COLO668 (cell line): ENCODE results near the gene CRIM1.
"Not testable (repeated sequence)": the region's sequence is repeated elsewhere in the genome, so short reads cannot be mapped to it uniquely, and the experiment has no call there.

Experiments used
- DNase-seq: peaks from one replicate; lab custom pipeline; 2025; ENCODE audit not compliant: unreplicated experiment; lab: John Stamatoyannopoulos, UW

The CRIM1 gene, protein sequence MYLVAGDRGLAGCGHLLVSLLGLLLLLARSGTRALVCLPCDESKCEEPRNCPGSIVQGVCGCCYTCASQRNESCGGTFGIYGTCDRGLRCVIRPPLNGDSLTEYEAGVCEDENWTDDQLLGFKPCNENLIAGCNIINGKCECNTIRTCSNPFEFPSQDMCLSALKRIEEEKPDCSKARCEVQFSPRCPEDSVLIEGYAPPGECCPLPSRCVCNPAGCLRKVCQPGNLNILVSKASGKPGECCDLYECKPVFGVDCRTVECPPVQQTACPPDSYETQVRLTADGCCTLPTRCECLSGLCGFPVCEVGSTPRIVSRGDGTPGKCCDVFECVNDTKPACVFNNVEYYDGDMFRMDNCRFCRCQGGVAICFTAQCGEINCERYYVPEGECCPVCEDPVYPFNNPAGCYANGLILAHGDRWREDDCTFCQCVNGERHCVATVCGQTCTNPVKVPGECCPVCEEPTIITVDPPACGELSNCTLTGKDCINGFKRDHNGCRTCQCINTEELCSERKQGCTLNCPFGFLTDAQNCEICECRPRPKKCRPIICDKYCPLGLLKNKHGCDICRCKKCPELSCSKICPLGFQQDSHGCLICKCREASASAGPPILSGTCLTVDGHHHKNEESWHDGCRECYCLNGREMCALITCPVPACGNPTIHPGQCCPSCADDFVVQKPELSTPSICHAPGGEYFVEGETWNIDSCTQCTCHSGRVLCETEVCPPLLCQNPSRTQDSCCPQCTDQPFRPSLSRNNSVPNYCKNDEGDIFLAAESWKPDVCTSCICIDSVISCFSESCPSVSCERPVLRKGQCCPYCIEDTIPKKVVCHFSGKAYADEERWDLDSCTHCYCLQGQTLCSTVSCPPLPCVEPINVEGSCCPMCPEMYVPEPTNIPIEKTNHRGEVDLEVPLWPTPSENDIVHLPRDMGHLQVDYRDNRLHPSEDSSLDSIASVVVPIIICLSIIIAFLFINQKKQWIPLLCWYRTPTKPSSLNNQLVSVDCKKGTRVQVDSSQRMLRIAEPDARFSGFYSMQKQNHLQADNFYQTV

DNA sequence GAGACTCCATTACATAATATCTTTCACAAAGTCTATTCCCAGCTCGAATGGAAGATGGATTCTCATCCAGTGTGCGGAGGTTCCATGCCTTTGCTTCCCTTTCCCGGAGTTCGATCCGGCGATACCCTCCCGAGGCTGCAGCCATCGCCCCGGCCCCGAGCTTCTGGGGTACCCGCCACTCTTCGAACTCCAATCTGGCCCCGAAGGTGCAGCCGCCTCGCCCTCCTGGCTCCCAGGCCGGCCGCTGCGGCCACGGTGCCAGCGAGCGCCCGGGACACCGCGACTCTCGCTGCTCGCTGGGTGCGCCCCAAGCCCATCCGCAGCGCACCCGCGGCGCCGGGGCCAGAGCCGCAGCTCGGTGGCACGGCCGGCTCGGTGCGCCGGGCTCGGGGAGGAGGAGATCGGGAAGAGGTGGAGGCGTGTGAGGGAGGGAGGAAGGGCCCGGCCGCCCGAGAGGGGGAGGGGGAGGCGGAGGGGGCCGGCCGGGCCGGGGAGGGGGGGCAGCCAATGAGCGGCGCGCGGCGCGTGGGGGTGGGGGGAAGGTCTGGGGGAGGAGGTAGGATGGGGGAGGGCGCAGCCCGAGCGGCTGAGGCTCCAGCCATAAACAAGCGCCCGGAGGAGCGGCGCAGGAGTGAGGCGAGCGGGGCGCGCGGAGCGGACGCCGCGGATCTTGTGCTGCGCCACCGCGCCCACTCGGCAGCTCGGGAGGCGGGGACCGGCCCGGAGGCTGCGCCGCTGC, at the start of gene CRIM1:
Gene CRIM1 (plus strand): TSS at position 628 of the 739 bp plus-strand sequence. CDS start 515 bp downstream, outside the sequence.
- peak; percentile 82 for DNase-seq

DNA sequence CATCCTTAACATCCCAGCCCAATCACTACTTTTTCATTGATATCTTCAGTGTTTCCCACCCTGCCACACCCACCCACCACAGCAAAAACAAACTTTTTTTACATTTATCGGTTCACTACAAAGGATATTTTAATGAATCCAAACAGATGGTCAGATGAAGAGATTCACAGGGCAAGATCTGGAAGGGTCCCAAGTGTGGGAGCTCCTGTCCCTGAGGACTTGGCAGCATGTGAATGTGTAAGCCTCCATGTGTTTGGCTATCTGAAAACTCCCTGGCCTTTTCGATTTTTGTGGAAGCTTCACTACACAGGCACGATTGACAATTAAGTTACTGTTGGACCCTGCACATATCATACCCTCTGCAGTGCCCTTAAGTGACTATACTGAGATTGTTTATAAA, 48.1 kb upstream of the CRIM1 start:
- DNase-seq: no peak

DNA sequence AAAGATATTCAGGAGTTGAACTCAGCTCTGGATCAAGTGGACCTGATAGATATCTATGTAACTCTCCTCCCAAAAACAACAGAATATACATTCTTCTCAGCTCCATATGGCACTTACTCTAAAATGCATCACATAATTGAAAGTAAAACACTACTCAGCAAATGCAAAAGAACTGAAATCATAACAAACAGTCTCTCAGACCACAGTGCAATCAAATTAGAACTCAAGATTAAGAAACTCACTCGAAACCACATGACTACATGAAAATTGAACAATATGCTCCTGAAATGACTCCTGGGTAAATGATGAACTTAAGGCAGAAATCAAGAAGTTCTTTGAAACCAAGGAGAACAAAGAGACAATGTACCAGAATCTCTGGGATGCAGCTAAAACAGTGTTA, 45.1 kb upstream of the CRIM1 start:
- DNase-seq: not testable (repeated sequence)

DNA sequence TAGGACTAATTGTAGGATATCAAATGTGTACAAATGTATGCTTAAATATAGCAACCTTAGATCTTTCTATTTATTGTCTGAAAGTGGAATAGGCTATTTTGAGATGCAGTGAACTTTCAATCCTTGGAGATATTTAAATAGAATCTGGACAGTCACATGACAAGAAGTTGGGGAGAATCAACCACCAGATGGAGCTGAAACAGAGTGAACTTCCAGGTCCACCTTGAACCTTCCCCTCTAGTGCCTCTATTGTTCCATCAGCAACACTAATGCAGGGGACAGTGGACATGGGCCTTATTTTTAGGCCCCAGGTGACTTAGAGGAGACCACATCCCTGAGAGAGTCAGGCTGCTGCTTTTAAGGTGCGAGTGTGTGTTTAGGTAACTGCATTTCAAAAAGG, 37.0 kb upstream of the CRIM1 start:
- DNase-seq: no peak

DNA sequence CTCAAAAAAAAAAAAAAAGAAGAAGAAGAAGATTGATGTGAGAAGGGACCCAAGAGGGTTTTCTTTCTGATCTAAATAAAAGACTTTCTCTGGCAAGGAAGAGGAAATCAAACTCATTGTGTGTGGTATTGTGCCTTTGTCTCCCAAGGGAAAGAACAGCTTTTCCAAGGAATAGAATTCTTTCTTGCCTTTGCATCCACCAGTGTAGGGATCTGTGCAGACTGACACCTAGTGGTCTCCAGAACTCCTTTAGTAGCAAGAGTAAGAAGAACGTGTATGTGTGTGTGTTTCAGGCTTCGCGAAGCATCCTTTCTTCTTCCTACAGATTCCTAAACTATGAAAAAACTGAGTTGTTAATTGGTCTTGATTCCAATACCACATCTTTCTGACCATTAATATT, 33.5 kb upstream of the CRIM1 start:
- DNase-seq: no peak

DNA sequence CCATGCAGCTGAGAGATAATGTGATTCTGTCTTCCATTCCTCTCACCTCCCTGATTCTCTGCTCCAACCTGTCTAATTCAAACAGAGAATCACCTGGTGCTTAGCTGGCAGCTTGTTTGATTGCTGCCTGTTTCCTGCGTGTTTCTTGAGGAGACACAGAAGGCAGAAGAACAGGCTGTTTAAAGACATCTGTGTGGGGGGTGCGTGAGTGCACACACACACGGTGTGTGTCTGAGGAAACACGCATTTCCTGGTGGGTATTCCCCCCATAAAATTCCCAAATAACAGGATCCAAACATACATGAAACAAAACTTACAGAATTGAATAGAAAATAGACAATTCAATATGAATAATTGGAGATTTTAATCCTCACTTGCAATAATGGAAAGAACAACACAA, 29.3 kb upstream of the CRIM1 start:
- DNase-seq: no peak

DNA sequence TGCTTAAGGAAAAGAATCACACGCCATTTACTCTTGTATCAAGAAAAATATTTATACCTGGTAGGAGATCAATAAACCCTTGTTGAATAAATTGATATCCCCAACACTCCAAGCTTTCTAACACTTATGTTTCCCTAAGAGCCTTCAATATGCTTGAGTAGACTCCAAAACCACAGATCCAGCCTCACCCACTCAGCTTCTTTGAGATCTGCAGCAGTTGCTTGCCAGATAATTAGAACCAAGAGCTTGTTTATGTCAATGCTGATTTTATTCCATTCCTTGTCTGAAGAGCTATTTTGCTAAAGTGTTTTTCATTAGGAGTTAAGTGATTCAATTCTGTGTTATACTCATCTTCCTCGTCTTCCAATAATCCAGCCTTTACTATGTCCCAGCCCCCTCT, 26.3 kb upstream of the CRIM1 start:
- no peak for DNase-seq

DNA sequence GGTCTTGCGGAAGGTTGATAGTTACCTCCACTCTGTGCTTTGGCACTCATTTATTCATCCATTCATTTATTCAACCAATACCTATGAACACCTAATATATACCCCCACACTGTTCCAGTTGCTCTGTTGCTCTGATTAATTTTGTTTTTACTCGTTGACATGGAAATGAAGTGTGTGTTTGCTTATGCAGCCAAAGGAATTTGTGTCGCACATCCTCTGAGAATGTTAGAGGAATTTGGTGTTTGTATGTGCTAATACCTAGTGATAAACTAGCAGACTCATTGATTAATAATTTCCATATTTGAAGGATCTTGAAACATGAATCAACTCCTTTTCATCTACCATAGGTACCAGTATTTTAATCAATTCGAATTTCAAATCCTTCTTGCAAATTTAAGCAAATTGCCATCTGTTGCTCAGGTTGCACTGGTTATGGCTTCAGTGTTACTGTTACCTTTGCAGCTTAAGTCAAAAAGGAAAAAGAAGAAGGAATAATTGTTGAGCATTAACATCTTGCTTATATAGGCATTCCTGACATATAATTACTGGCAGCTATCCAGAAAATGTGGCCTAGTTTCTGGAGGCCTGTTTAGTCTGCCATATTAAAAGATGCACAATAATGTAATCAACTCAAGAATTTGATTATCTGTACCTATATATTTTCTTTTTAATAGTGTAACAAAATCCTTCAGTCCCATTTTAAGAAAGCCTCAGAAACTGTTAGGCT, 25.7 kb upstream of the CRIM1 start:
- DNase-seq: no peak

DNA sequence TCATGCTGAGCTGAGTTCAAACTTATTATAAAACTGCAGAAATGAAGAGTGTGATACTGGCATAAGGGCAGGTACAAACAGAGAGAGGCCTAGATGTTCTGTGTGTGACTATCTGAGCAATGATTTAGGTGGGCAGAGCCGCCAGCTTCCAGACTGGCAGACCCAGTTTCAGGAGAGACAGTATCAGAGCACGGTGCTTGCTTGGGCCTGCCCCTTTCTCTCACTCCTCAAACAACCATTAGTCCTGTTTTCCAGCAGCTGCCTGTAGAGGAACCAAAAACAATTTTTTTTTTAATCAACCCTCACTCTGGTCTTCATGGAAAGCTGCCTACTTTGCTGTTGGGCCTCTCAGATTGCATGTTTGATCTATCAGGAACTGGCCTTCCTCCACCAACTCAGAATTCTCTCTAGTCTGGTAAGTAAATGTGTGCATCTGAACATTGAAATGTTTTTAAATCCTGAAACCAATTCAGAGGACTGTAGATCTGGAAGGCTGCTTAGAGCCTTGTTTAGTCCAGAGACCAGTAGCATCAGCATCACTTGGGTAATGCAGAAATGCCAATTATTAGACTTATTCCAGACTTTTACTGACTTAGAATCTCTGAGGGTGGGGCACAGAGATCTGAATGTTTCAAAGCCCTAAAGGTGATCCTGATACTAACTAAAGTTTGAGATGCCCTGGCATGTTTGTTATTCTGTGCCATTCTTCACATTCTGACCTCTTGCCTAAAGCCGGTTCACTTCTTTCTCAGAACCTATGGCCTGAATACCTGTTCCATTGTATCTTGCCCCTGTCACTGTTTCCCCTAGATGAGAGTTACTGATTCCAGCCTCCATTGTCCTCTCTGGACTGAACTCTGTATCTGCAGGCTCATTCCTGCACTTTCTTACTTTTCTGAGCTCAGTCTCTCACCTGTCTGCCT, 24.8 kb upstream of the CRIM1 start:
- no peak for DNase-seq

DNA sequence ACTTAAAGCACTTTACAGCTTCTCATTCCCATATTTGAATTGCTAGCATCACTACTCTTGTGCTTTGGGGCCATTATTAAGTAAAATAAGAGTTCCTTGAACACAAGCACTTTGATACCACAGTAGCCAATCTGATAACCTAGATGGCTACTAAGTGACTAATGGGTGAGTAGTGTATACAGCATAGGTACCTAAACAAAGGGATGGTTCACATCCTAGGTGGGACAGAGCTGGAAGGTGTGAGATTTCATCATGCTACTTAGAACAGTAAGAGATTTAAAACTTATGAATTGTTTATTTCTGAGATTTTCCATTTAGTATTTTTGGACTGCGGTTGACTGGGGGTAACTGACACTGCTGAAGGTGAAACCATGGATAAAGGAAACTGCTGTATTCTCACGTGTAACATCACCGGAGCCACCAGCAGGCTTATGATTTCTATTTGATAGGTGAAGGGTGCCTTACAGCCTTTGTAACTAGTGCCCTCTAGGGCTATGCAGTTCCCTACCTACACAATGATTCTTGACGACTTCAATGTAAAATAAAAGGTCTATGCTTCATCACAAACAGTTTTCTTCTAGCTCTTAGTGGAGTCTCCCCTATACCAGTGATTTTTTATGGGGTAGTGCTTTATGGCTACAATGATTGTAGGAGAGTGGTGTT, 22.1 kb upstream of the CRIM1 start:
- no peak for DNase-seq

DNA sequence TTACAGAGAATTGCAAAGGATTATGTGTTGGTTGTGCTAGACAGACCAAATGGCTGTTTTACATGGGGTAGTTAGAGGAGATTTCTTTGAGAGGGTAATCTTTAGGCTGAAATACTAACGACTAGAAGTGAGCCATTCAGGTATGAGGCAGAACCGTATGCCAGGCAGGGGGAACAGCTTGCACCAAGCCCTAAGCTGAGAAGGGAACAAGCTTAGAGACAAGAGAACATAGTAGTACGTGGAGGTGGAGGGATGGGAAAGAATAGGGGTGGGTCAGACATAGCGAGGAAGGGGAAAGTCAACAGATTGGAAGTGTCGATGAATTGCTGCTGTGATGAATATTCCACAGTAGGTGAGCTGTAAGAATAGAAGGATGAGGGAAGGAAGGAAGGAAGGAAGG, 20.0 kb upstream of the CRIM1 start:
- no peak for DNase-seq

DNA sequence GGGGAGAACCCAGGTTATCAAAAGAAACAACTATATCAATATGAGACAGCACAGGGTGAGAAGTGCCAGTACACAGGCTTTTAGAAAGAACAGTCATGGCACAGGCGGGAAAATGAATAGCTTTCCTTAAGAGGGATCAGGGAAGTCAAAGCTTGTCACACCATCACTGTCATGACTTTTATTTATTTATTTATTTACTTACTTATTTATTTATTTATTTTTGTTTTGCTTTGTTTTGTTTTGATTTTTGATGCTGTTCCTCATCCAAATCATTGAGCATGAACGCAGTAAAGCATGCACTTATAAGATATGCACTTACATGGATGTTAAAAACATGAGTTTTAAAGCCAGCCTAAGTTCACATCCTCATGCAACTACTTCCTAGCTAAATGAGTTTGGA, 19.3 kb upstream of the CRIM1 start:
- no peak for DNase-seq

DNA sequence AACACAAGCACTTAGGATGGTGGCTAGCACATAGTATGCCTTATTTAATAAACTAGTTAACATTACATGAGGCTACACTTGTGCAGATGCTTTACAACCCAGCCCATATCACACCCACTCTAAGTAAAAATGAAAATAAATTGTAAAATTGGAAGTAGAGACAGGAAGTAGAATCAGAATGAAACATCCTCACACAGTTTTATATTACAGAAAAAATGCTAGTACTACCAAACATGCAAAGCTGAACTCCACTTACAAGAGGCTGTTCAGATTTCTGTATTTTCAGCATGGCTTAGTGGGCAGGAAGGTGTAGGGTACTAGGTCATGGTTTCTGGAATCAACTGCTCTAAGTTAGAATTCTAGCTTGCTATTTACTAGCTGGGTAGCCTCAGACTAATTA, 18.2 kb upstream of the CRIM1 start:
- no peak for DNase-seq

DNA sequence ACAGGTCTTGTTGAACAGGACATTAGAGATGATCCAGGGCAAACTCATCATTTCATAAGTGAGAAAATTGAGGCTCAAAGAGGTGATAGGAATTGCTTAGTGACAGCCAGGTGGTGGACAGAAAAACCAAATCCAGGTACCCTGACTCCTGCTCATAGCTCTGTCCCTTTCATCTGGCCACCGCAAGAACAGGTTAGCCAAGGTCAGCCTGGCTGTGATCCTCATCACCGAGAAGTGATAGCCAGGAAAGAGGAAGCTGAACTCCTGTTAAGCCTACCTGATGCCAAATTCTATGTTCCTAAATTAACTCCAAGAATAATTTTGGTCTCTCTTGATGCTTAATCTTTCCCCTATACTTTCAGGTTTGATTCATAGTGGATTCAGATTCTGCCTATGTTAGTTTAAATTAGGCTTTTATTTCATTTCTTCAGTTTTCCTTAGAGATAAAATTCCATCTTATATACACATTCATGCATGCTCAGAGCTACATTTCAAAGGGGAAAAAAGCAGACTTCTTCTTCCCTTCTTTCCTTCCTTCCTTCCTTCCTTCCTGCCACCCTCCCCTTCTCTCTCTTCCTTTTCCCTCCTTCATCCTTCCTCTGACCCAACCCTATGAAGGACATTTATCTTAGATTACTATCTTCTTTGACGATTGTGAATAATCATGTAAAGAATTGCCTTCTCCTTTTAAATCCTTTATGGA, 17.3 kb upstream of the CRIM1 start:
- DNase-seq: no peak

DNA sequence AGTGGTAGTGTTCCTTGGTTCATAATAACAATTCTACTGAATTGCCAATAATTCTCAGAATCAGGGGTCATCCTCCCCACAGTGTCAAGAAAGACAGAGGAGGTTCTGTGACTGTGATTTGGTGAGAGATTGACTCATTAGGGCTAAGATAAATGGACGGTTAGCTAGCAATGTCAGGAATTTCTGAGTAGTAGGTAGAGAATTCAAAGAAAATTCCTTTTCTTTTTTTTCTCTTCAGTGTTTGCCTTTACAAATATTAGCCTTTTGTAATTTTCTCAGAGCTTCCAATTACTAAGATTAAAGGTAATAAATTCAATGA, 16.8 kb upstream of the CRIM1 start:
- no peak for DNase-seq

DNA sequence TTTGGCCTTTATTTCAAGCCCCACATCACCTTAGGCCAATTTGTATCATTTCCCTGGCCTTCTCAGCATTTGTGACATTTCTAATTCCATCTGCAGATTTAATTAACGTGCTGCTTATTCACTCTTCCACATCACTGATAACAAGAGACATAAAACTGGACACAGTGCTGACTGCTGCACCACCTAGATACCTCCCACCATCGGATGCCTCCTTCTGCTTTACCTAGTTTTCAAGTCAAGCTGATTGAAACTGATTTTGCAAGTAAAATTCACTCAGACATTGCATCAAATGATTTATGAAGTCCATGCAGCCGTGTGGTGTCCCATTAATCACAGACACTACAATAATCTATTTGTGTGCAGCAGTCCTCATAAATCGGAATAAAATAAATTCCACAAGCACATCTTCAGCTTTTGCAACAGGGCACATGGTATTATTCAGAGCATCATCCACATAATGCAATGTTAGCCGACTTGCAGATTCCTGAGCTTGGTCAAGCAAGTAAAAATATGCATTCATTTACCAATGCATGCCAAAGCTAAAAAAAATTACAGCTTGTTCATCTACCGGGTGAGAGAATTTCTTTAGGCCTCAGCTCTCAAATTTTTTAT, 15.9 kb upstream of the CRIM1 start:
- DNase-seq: no peak

DNA sequence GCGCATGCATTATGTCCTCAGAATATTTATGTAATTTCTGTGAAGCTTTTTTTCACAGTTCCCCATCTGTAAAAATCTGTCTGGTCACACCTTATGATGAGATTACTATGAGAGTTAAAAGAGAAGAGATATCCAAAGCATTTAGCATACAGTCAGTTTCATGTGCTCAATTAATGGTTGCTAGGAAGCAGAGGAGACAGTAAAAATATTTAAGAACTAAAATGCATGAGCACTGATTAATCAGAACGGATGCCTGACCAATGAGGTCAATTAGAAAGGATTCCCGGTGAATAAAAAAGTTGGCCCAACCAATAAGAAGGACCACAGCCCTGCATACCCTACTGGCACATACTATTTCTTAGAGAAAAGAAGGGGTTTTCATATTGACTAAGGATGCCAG, 12.0 kb upstream of the CRIM1 start:
- DNase-seq: no peak

DNA sequence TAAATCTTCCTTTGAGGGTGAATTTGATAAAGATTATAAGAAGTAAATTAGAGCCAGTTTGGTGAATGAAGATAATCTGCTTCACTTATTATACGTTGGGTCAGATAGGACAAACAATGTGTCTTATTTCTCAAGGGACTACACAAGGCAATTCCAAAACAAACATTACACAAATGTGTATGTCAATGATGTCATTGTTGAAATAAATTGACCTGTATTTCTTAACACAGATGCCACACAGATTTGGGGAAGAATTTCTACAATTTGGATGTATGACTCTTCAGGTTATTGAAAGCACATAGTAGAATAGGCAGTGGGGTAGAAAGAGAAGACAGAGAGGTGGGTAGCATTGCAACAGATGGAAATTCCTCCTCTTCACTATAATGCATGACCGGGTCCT, 6.9 kb upstream of the CRIM1 start:
- no peak for DNase-seq
